OCI-M2 (cell line): ENCODE measurements around the gene GLIPR1L2.
"Not testable (repeated sequence)": the region's sequence is repeated elsewhere in the genome, so short reads cannot be mapped to it uniquely, and the experiment has no call there.

ENCODE experiments used
- DNase-seq: peaks from one replicate; lab custom pipeline; 2025; ENCODE audit not compliant: unreplicated experiment; lab: John Stamatoyannopoulos, UW

The GLIPR1L2 gene

DNA sequence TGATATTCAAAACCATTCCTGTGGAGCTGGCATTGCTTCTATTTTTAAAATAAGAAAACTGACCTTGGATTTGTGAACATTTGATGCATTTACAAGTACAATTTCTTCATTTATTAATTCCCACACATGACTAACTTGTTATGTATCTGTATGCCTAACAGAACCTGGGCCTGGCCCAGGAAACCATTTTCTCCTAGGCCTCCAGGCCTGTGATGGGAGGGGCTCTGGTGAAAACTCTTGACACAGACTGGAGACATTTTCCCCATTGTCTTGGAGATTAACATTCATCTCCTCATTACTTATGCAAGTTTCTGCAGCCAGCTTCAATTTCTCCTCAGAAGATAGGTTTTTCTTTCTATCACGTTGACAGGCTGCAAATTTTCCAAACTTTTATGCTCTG is 42.0 kb downstream of the GLIPR1L2 start:
- DNase-seq = no peak

DNA sequence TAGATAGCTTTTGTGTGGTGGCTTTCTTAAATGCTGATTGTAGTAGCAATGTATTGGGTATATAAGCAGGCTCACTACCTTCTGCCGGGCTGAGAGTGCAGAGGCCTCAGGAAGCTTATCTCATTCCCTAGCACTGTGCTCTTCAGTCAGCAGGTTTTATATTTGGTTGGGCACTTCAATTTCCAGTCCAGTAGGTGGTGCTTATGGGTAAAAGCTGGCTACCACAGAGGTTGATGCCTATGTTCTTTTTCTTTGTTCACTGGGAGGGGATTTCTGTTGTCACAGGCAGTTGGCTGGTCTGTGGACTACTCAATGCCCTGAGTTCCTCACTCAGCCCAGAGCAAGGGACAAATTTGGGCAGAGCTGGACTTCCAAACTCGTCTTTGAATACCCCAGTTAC is 46.7 kb downstream of the GLIPR1L2 start:
- DNase-seq = no peak

DNA sequence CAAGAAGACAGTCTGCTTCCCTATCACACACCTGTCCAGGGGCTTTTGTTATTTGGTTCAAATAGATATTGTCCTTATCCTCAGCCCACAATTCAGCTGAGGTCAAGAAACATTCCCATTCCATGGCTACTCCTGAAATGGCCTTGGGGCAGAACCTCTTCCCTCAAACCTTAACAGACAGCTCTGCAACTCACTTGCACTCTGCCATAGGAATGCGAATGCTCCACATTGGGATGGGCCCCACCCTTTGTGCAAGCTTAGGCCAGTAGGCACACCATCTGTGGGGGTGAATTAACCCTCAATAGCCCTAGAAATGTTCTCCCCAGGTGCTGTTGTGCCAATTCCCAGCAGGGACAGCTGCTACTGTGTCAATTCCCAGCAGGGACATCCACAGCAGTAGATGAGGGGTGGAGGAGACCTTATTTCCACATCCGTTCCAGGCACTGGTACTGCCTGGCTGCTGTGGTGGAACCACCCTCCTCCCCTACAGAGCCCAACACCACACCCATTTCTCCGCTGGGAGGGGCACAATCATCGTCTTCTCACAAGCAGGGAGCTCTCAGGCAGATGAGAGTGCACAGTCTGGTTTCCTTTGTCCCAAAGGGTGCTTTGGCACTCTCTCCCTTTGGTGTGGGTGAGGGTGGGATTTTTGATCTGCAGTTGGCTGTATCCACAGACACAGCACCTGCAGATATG is 47.3 kb downstream of the GLIPR1L2 start:
- DNase-seq = no peak

DNA sequence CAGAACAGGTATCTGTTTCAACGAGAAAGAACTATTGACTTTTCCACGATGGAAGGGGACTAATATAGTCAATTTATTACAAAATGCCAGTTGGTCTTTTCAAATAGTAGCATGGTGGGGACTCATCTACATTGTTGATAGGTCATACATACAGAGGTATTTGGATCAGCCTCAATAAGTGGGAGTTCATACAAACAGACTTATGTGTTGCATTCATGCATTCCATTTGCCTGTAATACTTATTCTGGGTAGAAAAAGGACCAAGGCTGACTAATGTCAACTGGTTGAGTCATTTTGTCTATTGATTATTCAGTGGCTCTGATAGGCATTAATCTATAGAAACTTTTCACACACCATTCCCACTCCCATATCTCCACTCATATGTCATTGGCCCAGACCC is 48.2 kb downstream of the GLIPR1L2 start:
- DNase-seq = no peak

DNA sequence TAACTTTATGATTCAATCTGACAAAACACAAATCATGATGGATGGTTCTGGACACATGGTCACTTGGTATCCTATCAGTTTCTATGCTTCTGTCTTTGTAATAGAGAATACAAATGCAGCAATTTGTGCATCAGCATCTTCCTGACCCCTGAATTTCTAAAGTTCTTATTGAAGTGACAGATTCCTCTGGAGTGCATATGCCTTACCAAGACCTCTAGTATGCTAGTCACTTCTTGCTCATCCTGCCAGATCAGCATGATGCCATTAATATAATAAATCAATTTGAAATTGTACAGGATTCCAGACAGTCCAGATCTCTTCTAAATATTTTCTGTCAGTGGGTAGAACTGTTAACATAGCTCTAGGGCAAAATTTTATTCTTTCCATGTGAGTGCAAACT is 49.0 kb downstream of the GLIPR1L2 start:
- DNase-seq = no peak

DNA sequence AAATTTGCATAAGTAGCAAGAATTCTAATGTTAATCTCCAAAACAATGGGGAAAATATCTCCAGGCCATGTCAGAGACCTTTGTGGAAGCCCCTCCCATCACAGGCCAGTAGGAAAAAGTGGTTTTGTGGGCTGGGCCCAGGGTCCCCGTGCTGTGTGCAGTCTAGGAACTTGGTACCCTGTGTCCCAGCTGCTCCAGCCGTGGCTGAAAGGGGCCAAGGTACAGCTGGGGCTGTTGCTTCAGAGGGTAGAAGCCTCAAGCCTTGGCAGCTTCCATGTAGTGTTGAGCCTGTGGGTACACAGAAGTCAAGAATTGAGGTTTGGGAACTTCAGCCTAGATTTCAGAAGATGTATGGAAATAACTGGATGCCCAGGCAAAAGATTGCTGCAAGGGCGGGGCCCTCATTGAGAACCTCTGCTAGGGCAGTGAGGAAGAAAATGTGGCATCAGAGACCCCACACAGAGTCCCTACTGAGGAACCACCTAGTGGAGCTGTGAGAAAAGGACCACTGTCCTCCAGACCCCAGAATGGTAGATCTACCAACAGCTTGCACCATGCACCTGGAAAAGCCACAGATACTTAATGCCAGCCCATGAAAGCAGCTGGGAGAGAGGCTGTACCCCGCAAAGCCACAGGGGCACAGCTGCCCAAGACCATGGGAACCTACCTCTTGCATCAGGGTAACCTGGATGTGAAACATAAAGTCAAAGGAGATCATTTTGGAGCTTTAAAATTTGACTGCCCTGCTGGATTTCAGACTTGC is 51.0 kb downstream of the GLIPR1L2 start:
- not testable (repeated sequence) for DNase-seq

DNA sequence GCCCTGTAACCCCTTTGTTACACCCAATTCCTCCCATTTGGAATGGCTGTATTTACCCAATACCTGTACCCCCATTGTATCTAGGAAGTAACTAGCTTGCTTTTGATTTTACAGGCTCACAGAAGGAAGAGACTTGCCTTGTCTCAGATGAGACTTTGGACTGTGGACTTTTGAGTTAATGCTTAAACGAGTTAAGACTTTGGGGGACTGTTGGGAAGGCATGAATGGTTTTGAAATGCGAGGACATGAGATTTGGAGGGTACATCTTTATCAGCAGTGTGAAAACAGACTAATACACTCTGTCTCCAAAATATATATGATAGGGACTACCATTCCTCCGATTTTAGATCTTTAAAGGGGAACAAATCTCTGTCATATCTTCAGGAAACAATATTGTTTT is 51.6 kb downstream of the GLIPR1L2 start:
- not testable (repeated sequence) for DNase-seq

DNA sequence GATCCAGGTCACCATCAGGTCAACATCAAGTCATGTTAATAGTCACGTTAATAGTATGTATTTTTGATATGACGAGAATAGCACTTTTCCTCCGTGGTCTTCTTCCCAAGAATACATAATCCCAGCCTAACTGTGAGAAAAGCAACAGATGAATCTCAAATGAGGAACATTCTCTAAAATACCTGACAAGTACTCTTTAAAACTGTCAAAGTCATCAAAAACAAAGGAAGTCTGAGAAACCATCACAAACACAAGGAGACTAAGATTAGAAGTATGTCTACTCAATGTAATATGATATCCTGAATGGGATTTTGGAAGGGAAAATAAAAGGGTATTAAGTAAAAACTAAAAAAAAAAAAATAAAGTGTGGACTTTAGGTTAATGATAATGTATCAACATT is 52.8 kb downstream of the GLIPR1L2 start:
- no peak for DNase-seq

DNA sequence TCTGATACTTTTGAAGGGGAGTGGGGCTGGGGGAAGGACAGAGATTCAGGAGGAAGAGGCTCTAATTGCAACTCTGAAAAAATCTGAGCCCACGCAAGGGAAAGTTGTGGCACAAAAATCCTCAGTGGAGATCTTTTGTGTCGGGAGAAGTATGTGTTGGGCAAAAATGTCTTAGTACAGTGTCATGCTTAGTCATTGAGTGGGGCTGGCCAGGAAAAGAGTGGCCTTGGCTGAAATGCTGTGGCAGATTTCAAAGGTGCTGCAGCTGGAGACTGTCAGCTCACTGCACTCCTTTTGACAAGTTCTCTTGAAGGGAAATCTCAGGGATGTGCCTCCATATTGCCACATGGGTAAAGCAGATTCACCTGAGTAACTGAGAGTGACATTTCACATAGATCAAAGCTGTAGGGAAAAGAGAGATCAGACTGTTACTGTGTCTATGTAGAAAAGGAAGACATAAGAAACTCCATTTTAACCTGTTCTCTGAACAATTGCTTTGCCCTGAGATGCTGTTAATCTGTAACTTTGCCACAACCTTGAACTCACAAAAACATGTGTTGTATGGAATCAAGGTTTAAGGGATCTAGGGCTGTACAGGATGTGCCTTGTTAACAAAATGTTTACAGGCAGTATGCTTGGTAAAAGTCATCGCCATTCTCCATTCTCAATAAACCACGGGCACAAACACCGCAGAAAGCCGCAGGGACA is 53.7 kb downstream of the GLIPR1L2 start:
- no peak for DNase-seq

DNA sequence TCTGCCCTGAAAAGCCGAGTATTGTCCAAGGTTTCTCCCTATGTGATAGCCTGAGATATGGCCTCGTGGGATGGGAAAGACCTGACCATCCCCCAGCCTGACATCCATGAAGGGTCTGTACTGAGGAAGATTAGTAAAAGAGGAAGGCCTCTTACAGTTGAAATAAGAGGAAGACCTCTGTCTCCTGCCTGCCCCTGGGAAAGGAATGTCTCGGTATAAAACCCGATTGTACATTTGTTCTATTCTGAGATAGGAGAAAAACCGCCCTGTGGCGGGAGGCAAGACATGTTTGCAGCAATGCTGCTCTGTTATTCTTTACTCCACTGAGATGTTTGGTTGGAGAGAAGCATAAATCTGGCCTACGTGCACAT is 54.2 kb downstream of the GLIPR1L2 start:
- DNase-seq = not testable (repeated sequence)

DNA sequence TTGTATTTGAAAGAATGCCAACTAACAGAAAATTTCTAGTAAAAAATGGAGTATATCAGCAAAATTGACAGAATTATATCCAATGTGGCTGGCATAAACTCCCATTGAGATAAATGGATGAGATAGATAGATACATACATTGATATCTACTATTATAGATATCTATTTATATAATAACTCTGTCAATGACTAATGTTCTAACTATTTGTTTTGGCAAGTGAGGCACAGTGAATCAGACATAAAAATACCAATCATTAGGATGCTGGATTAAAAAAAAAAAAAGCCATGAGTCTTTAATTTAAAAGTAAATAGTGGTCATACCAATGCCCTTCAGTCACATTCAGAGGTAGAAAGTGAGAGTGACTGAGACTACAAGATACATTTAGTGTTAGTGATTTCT is 56.0 kb downstream of the GLIPR1L2 start:
- DNase-seq = no peak

DNA sequence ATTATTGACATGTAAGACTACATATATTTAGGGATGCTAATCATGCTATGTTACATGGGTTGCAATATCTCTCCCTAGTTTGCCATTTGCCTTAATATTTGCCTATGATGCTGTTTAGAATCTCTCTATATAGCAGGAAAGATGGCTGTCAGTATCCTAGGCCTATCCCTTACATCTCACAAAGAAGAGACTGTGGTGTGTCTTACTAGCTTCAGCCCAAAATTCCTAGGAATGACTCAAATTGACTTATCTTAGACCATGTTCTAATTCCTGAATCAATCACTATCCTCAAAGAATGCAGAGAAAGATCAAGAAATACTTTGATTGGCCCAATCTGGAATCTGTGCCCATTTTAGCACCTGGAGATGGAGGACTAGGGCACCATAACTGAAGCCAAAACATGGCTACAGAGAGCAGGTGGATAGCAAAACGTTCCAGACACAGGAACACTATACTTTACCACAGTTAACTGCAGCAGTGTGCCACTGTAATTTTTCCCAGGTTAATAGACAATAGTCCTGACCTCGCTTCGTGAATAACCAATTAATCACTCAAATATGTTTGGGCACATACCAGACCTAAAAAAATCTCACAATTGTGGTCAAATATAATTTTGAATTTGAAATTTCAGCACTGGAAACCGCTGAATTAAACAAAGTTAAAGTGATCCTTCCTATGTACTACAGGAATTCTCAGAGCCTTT is 57.0 kb downstream of the GLIPR1L2 start:
- no peak for DNase-seq

DNA sequence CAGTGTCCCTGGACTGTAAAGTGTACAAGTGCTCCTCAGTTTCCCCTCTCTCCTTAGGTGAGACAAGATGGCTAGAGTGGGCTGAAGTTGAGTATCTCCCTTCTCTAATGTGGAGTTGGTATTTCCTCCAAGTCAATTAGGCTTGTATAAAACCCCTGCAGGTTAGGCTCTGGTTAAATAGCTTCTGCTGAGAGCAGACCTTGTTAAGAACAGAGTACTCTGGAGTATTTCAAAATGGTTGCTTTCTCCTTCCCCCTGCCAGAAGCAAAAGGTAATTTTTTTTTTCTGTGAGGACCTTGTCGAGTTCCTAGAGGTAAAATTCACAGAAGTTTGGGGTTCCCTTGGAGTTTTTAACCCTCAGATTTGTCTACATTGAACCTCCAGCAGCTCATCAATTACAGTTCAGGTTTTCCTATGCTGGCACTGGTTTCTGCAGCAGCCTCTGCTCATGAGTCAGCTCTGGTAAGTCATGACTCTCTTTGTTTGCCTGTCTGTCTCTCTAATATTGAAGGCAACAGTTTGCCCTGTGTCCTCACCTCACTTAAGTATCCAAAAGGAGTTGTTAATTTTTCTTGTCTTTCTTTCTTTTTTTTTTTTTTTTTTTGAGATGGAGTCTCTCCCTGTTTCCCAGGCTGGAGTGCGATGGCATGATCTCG is 61.9 kb downstream of the GLIPR1L2 start:
- no peak for DNase-seq

DNA sequence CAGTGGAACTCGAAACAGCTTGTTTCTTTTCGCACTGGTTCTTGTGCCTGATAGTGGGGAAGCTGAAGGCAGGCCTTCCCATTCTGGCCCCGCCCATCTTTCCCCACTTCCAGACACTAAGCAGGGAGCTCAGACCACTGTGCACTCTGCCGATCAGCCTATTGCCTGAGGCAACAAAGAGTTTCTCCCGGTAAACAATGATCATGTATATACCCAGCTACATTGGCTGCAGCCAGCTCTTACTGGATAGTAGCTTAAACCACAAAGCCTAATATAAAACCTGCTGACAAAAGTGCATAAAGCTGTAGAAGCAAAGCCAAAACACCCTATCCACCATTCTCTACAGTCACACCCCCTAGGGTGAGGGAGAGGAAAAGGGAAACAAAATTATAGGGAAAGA is 65.0 kb downstream of the GLIPR1L2 start:
- no peak for DNase-seq

DNA sequence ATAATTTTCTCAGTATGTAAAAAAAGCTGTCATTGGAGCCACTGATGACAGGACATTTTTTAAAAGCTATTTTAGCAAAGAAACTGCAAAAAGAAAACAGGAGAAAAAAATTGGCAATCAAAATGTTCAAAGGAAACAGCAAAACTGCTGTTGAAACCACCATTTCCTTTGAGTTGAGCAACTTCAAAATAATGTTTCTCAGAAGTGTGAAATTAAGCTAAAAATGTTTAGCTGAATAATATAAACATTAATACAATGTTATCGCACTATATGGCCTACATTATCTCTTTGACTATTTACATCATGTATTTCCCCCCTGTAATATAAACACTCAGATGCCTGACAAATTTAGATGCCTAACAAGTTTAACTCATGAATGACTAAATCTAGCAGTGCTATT is 66.3 kb downstream of the GLIPR1L2 start:
- DNase-seq = no peak

DNA sequence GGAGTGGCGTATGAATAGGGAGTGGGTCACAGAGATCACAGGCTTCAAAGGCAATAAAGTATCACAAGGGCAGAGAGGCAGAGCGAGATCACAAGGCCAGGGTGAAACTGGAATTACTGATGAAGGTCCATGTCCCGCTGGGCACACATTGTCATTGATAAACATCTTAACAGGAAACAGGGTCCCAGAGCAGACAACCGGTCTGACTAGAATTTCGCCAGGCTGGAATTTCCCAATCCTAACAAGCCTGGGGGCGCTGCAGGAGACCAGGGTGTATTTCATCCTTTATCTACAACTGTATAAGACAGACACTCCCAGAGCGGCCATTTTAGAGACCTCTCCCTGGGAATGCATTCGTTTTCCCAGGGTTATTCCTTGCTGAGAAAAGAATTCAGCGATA is 67.0 kb downstream of the GLIPR1L2 start:
- DNase-seq = not testable (repeated sequence)

DNA sequence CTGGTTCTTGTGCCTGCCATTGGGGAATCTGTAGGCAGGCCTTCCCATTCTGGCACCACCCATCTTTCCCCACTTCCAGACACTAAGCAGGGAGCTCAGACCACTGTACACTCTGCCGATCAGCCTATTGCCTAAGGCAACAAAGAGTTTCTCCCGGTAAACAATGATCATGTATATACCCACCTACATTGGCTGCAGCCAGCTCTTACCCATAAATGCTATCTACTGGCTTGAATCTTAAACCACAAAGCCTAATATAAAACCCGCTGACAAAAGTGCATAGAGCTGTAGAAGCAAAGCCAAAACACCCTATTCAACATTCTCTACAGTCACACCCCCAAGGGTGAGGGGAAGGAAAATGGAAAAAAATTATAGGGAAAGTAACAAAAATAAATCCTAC is 68.9 kb downstream of the GLIPR1L2 start:
- DNase-seq = no peak

DNA sequence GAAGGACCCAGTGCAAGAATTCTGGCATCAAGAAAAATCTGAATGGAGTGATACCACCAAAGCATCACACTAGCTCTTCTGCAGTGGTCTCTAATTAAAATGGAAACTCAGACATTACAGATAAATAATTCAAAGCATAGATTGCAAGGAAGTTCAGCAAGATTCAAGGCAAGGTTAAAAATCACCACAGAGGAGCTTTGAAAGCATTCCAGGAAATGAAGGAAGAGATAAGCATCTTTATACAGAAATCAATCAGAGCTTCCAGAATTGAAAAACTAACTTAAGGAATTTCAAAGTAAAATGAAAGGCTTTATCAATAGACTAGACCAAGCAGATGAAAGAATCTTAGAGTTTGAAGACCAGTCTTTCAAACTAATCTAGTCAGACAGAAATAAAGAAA is 69.3 kb downstream of the GLIPR1L2 start:
- no peak for DNase-seq

DNA sequence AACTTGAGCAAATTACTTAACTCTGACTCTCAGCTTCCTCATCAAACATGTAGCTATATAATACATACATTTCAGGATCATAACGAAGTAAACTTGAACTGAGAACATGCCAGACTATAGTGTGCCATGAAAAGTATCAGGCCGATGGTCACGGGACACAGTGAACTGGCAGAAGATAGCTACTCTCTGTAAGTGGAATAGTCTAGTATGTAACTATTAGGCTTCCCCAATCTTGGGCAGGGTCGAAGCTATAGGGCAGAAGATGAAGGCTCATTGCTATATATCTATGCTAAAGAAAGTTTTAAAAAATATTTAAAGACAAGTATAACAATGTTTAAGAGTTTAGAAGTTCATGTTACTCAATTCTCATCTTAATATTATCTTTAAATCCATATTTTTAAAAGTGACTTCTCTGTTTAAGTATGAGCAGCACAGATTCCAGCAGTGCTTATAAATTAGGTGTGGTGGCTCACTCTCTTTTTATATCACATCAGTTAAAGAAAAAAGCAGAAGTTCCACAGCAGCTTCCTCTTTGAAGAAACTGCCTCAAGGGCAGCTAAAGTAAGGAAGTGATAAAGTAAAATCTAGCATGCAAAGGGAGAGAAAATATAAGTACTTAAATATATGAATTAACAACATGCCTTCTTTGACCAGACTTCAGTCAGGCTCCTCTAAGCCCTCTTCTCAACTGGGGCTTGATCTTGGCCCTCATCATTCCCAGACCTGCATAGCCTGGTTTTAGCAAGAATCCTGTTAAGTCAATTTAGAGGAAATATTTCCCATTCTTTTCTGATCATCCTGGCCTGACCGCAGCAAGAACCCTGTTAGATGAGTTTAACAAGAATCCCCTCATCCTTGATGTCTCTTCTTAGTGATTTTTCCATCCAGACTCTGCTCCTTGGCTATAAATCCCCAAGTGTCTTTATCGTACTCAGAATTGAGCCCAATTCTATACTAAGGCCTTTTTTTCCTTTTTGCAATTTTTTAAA is 81.3 kb downstream of the GLIPR1L2 start:
- DNase-seq = no peak

DNA sequence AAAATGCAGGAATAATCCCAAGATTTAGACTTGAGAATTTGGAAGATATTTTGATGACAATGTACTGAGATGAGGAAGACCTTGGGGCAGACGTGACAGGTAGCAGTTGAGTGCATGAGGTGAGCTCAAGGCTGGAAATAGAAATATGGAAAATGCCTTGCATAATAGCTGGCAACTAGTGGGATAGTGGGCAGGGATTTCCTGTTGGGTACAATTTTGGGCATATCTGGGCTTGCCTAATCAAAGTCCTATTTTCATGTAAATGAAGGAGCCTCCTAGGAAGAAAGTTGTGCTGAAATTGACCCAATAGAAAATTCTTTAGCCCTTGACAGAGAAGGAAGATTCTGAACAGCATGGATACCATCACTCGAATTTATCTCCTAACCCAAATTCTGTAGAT is 83.2 kb downstream of the GLIPR1L2 start:
- DNase-seq = no peak
